GM19025 (cell line): ENCODE measurements around the gene EXOSC7.
"Not testable (repeated sequence)": the region's sequence is repeated elsewhere in the genome, so short reads cannot be mapped to it uniquely, and the experiment has no call there.

Experiments
- ATAC-seq: cut with Tn5 transposase; IDR thresholded peaks from one replicate; pipeline ENCODE4 v1.9.1; 2021; ENCODE audit warnings: mild to moderate bottlenecking, low read depth, moderate library complexity; ENCODE audit not compliant: unreplicated experiment

EXOSC7 gene

GRCh38 chr3:44961888-44962287, 14.2 kb upstream of the EXOSC7 start:
- no peak for ATAC-seq

- no peak for ATAC-seq
These were observed 13.2 kb upstream of the EXOSC7 start for GRCh38 chr3:44962621-44963393.

GRCh38 chr3:44963571-44964325, 12.3 kb upstream of the EXOSC7 start:
- ATAC-seq: no peak

- ATAC-seq: no peak
These were observed 10.9 kb upstream of the EXOSC7 start for GRCh38 chr3:44965165-44965564.

- no peak for ATAC-seq
These were observed 9.2 kb upstream of the EXOSC7 start for GRCh38 chr3:44966795-44967278.

- ATAC-seq: no peak
These were observed 7.6 kb upstream of the EXOSC7 start for GRCh38 chr3:44968447-44968858.

- ATAC-seq: no peak
These were observed 6.8 kb upstream of the EXOSC7 start for GRCh38 chr3:44969154-44969827.

GRCh38 chr3:44969828-44970179, 6.2 kb upstream of the EXOSC7 start:
- ATAC-seq: no peak

GRCh38 chr3:44970926-44971490, 5.0 kb upstream of the EXOSC7 start:
- no peak for ATAC-seq

GRCh38 chr3:44974416-44974815, 1.6 kb upstream of the EXOSC7 start:
- no peak for ATAC-seq

GRCh38 chr3:44981220-44981619, 5.2 kb downstream of the EXOSC7 start:
- ATAC-seq: no peak

- no peak for ATAC-seq
These were observed 5.7 kb downstream of the EXOSC7 start for GRCh38 chr3:44981751-44982150.

- no peak for ATAC-seq
These were observed 6.8 kb downstream of the EXOSC7 start for GRCh38 chr3:44982817-44983216.

- no peak for ATAC-seq
These were observed 7.5 kb downstream of the EXOSC7 start for GRCh38 chr3:44983484-44983941.

GRCh38 chr3:44984335-44984734, 8.3 kb downstream of the EXOSC7 start:
- ATAC-seq: no peak

- ATAC-seq: not testable (repeated sequence)
These were observed 10.3 kb downstream of the EXOSC7 start for GRCh38 chr3:44986330-44986729.

GRCh38 chr3:44987332-44987731, 11.3 kb downstream of the EXOSC7 start:
- ATAC-seq: no peak

GRCh38 chr3:44988073-44988472, 12.0 kb downstream of the EXOSC7 start:
- no peak for ATAC-seq

GRCh38 chr3:44989141-44989540, 13.1 kb downstream of the EXOSC7 start:
- no peak for ATAC-seq

GRCh38 chr3:44989636-44990373, 13.8 kb downstream of the EXOSC7 start:
- ATAC-seq: no peak
